ENCODE measurements around the gene SMOC2.
"Not testable (repeated sequence)": the region's sequence is repeated elsewhere in the genome, so short reads cannot be mapped to it uniquely, and the experiment has no call there.

Gene SMOC2

DNA sequence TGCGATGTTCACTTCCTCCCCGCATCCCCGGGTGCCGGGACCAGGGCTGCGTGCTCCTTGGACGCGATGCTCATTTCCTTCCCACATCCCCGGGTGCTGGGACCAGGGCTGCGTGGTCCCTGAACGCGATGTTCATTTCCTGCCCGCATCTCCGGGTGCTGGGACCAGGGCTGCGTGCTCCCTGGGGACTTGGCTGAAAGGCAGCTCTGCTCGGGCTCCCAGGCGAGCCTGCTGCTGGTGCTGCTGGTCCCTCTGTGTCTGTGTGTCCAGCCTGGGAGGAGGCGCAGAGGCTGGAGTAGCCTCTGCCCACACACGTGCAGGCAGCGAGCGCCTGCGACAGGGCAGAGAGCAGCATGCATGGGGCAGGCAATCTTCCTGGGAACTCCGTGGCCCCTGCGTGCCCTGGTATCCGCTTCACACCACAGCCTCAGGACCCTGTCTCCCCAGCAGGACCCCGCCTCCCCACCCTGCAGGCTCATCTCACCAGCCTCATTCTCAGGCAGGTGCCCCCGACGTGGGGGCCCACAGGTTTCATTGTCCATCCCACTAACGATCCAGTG lies 132.4 kb downstream of the SMOC2 start:
- DNase-seq (ENCODE audit: low read depth in 3 of 3): not testable (repeated sequence)

DNA sequence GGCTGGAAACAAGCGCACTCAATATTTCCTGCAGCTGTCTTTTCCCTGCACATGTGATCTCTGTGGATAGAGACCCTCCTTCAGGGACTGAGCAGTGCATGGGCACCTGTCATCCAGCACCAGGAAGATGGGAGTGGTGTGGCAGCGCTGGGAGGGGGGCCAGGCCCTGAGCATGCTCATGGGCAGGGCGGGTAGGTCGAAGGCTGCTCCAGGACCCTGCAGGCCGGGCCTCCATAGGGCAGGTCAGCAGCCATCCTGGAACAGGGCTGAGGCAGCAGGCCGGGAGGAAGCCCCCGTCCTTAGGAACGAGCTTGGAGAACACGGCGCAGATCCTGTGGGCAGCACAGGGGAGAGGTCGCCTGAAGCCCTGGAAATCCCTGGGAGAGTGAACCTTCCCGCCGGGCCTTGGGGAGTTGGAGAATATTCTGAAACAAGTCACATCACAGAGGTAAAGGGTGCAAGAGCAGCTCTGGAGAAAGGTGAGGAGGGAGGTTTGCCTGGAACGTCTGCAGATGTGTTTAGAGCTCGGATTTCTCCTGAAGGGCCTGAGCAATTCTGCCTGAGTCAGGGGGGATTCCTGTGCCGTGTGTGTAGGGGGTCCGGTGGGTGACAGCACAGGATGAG lies 133.2 kb downstream of the SMOC2 start:
- DNase-seq (ENCODE audit: low read depth in 3 of 3): no peak

DNA sequence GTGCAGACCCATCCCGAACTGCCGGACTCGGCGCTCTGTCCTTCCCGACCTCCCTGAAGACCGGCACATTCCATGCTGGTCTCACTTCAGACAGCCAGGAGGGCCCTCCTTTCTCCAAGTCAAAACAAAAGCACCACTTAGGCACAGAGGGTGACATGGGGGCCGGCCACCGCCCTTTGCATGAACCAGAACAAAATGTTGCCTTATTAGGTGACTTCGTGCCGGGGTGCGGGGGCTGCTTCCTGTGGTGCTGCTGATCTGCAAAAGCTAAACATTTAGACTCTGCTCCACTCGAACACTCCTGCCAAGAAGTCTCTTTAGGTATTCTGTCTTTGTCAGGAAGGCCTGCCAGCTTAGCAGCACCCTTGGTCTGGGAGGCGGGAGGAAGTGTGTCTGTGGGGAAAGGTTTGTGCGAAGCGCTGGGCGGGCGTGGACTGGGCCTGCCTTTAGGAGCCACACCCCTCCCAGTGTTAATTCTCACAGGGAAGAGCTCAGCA lies 133.8 kb downstream of the SMOC2 start:
- no peak for DNase-seq (ENCODE audit: low read depth in 3 of 3)

DNA sequence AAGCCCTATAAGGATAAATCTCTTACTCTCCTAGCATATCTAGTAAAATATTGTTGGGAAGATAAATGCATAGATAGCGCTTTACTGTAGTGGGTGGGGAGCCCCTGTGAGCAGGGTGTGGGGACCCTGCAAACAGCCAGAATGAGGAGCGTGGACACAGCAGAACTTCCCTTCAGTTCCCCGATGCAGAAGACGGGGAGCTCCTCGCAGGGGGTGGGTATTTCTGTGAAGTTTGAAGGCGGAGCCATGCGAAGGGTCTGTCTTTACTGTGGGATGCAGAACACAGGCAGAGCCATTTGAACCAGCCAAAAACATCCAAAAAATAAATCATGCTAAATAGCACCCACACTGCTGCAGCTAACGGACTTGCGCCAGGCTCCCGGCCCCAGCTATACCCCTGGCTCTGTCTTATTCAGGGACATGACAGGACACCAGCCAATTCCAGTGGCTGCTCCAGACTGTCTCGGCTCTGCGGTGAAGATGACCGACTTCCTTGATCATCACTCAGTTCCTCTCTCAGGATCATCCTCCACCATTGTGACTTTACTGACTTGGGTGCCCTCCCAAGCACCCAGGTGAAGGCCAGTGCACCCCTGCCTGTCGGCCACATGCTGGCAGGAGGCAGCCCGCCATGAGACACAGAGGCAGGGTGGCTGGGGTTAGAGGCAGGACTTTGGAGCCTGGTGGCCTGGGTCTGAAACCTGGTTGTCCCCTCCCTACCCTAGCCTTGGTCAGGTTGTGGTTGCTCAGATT lies 134.5 kb downstream of the SMOC2 start:
- no peak for DNase-seq (ENCODE audit: low read depth in 3 of 3)

DNA sequence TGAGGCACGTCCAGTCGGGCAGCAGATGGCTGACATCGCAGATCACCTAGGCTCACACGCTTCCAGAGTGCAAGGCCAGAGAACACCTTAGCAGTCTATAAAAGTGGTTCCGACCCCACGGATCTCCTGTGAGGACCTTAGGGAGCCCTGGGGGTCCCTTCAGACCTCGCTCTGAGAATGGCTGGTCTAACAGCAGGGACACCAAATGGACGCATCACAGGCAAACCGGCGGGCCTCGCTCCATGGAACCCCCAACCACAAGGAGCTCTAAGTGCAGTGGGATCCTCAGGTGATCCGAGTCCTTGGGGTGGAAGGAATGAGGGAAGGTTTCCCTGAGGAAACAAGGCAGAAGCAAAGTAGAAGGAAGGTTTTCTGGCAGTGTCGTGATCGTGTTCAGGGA lies 135.4 kb downstream of the SMOC2 start:
- no peak for DNase-seq (ENCODE audit: low read depth in 3 of 3)

DNA sequence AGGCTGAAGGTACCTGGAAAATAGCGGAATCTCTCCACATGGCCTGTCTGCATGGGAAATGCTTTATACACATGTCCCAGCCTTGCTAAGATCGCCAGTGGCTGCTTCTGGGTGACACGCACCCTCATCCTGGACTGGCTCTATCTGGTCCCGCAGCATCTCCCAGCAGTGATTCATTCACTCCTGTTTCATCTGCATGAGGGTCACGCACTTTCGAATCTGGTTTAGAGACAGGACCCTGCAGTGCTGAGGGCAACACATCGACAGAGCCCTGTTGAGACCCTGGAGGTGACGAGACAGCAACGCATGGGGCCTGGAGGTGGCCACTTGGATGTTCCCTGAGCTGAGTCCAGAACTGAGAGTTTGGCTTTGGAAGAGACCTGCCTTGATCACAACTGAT lies 136.5 kb downstream of the SMOC2 start:
- DNase-seq (ENCODE audit: low read depth in 3 of 3): no peak

DNA sequence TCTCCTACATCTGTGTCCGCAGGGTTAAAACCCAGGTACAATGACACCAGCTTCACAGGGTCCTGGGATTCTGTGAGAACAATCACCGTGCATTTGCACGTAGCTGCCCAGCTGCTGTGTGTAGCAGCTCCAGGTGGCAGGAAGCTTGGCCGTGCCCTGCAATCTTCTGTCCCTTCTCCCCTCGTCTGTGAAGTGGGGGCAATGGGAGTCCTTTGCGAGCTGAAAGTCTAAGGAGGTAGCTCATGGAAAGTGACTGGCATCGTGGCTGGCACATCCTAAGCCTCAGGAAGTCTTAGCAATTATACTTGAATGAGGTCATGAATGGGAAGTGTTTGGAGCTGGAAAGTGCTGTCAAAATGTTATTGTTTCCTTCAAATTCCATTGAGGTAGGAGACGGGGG lies 137.1 kb downstream of the SMOC2 start:
- no peak for DNase-seq (ENCODE audit: low read depth in 3 of 3)

DNA sequence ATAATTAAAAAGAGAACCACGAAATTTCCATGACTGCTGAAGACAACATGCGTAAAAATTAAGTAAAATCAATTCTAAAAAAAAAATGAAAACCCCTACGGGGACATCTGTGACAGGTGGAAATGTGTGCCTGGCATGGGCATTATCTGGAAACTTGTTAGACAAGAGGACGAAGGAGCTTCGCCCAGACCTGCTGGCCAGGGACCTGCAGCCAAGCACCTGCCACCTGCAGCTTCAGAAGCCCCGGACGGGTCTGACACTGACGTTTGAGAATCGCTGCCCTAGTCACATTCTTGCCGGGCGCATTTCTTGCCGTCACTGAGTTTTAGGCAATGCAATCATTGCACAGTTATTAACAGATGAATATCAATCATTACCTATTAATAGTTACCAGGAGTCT lies 140.3 kb downstream of the SMOC2 start:
- DNase-seq (ENCODE audit: low read depth in 3 of 3): no peak

DNA sequence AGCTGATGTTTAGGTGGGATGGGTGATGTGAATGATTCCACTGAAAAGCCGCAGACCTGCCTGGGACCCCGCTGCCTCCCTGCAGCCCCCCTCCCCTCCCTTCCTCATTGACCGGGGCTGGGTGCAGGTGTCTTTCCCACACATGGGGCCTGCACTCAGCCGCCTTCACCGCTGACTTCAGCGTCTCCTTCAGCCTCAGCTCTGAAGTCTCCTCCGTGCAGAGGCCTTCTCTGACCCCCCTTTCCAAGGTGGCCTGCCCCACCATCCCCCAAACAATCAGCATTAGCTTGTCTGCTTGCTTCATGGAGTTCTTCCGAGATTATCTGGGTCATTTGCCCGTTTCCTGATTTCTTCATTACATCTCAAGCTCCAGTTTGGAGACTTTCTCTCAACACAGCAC lies 140.7 kb downstream of the SMOC2 start:
- no peak for DNase-seq (ENCODE audit: low read depth in 3 of 3)

DNA sequence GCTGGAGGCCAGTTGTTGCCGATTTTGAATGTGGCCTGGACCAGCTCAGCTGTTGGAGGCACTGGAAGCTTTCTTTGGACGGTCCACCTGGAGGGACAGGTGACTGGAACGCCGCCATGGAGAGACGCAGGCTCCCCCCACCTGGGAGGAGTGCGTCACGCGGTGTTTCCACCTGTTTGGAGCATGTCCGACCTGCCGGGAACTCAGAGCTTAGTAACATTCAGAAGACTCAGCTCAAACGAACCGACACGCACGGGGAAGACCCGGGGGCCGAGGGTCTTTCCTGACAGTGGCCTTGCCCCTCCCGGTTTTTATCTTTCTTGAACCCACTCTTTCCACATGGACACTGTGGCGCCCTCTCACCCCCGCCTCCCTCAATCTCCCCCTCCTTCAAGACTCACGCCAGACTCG lies 141.6 kb downstream of the SMOC2 start:
- DNase-seq (ENCODE audit: low read depth in 3 of 3): no peak

DNA sequence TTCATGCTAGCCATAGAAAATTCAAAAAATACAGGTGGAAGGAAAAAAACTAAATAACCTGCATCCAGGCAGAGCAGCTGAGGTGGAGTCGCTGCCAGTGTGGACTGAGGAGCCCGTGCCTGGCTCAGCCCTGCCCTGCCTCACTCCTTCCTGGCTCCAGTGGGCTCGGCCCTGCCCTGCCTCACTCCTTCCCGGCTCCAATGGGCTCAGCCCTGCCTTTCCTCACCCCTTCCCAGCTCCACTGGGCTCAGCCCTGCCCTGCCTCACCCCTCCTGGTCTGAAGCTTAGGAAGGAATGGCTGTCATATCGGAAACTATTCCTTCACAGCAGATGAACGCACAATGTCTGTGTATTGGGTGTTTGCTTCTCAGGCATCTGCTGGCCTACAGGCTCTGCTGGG lies 142.1 kb downstream of the SMOC2 start:
- DNase-seq (ENCODE audit: low read depth in 3 of 3): no peak

DNA sequence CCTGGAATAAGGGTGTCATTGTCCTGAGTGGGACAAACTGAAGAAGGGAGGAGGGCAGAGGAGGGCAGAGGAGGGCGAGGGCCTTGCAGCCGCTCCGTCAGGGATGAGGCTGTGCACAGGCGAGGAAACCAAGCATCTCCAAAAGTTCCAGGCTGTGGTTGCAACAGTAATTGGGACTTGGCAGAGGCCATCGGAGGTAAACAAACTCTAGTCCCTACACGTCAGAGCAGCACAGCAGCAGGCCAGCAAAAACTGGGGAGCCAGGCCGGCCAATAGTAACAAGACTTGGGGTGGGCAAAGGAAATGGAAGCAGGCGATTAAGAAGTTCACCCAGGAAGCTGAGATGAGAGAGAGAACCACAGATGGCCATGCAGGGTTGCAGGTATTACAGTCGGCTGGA lies 142.8 kb downstream of the SMOC2 start:
- no peak for DNase-seq (ENCODE audit: low read depth in 3 of 3)

DNA sequence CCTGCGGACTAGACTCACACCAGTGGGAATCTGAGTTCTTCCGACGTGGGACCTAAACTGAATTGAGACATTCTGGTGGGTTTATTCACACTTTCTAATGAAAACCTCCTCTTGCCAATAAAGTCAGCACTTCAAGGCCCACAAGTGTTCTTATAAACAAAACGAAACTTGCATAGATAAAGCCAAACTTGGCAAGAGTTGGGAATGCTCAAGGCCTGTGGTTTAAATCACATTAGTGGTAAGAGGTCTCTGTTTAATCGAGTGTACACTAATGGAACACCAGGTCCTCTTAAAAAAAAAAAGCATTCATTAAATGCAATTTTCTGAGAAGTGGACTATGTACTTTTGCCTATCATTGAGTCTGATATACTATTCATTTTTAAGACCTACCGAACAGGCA lies 143.3 kb downstream of the SMOC2 start:
- no peak for DNase-seq (ENCODE audit: low read depth in 3 of 3)

DNA sequence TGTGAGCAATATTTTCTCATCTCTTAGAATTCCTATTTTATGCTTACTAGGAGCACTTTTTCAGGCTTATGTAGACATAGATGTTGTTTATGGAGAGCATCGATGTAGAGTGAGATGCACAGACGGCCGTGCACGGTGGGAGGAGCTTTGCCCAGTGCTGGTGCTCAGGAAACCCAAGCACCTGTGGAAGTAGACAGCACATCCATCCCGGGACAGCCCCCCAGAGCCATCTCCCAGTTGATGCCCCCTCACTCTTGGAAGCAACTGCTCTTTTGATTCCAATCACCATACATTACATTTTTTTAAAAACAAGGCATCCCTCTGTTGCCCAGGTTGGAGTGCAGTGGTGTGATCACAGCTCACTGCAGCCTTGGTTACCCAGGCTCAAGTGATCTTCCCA lies 143.7 kb downstream of the SMOC2 start:
- no peak for DNase-seq (ENCODE audit: low read depth in 3 of 3)

DNA sequence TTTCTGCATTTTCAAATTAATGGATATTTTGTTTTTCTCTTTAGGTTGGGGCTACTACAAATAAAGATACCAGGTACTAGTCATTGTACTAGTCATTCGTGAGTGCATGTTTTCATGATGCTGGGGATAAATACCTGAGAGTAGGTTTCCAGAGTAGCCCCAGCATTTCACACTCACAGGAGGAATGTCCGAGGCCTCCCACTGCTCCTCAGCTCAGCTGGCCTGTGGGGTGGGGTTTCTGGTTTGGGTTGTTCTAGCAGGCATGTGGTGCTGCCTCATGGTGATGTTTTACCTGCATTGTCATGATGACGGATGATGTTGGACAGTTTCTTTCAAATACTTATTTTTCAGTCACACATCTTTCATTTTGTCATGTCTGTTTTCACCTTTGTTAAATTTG lies 144.5 kb downstream of the SMOC2 start:
- no peak for DNase-seq (ENCODE audit: low read depth in 3 of 3)

DNA sequence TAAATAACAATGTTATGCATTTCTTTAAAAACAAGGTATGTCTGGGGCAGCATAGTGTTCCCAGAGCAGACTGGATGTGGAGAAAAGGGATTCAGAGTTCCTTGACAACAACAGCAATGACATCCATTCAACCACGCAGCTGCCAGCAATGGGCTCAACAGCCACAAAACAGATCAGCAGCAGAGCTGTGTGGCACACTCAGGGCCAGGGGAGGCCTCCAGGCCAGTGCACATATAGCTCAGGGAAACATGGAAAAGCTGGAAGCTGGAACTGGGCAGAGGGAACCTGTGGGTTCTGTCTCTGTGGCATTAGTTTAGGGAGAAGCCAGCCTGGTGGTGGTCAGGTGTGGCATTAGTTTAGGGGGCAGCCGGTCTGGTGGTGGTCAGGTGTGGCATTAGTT lies 148.3 kb downstream of the SMOC2 start:
- DNase-seq (ENCODE audit: low read depth in 3 of 3): no peak

DNA sequence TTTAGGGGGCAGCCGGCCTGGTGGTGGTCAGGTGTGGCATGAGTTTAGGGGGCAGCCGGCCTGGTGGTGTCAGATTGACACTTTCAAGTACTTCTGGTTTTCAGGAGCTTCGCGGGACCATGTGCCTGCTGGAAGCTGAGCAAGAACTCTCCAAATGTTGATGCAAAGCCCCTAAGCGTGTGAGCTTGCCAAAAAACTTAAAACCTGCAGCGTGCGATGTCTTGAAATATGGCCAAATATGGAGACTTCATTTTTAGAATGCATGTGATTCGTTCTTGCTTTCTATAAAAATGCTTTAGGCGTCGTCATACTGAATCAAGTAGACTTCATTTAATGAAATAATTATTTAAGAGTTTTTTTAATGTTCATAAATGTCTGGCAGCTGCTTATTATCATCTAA lies 149.4 kb downstream of the SMOC2 start:
- DNase-seq (ENCODE audit: low read depth in 3 of 3): no peak

DNA sequence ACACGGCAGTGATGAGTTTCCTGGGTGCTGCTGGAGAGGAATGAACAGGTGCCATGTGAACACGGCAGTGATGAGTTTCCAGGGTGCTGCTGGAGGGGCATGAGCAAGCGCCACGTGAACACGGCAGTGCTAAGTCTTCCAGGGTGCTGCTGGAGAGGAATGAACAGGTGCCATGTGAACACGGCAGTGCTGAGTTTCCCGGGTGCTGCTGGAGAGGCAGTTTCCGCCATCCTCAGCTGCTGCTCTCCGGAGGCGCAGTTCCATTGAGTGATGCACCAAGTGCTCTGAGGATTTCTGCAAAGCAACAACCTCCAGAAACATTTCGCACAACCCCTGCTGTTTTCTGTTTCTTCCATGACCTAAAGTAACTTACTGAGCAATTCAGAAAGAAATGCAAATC lies 155.4 kb downstream of the SMOC2 start:
- no peak for DNase-seq (ENCODE audit: low read depth in 3 of 3)

DNA sequence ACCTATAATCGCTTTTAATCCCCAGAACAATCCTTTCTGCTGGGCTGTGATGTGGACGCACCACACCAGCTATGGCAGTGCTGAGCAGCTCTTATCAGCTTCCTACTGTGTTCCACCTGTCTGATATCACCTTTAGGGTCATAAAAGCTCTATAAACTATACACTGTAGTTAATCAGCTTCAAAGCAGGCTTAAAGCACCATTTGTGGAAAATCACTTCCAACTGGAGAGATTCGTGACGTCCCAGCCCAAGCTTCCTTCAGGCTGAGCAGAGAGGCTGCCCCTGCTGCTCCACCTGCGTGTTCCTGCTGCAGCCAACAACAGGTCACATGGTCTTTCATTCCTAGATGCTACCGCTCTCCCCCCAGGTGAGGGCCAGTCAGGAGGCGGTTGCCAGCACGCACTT lies 156.5 kb downstream of the SMOC2 start:
- DNase-seq (ENCODE audit: low read depth in 3 of 3): no peak

DNA sequence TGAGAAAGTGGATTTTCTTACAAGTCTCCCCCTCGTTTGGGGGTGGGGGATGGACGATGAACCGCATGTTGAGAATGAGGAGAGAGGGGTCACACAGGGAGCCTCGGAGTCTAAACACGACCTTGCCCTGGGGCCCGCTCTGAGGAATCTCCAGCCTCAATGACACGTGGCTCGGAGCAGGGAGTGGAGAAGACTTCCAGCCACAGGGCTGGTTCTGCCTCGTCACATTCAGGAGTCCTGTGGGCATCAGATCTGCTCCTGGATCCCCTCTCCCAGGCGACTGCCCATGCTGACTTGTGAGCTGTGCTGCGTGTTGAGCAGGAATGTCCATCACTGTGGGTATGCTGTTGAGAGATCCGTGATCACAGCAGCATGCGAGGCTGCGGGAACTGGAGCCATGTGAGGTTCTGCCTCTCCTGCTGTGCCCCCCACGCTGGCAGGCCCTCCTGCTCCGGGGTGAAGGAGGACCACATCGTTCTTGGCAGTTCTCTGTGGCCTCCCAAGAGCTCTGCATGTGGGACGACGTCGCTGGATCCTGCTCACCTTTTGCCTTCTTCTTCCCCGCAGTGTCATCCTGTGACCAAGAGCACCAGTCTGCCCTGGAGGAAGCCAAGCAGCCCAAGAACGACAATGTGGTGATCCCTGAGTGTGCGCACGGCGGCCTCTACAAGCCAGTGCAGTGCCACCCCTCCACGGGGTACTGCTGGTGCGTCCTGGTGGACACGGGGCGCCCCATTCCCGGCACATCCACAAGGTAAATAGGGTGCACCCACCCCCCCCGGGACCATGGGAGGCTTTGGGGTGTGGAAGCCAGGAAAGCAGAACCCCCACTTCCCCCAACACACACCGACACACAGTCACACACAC lies 157.5 kb downstream of the SMOC2 start:
- no peak for DNase-seq (ENCODE audit: low read depth in 3 of 3)

DNA sequence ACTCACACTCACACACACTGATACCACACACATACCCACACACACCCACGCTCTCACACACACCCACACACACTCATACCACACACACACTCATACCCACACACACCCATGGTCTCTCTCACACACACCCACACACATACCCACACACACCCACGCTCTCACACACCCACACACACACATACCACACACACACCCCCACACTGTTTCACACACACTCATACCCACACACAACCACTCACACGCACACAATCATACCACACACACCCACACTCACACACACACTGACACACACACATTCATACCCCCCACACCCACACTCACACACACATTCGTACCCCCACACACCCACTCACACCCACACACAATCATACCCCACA lies 158.1 kb downstream of the SMOC2 start:
- DNase-seq (ENCODE audit: low read depth in 3 of 3): no peak

DNA sequence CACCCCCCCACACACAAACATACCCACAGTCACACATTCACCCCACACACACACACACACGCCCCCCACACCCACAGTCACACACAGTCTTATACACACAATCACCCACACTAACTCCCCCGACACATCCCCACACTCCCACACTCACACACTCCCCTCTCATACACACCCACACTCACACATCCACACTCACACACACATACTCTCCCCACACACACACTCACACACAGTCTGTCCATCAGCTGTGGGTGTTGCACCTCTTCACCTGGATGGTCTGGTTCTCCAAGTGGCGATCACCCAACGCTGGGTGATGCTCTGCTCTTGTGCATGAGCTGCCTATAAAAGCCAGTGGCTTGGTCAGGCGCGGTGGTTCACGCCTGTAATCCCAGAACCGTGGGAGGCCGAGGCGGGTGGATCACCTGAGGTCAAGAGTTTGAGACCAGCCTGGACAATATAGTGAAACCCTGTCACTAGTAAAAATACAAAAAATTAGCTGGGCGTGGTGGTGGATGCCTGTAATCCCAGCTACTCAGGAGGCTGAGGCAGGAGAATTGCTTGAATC lies 158.9 kb downstream of the SMOC2 start:
- DNase-seq (ENCODE audit: low read depth in 3 of 3): no peak

Data from stimulated activated CD4-positive, alpha-beta T cell treated with anti-CD3 and anti-CD28 coated beads, TNF-alpha, amount 100 ng/mL, for 24 hours (primary cell).